Measurements from ENCODE around the gene GALNT14.

DNA sequence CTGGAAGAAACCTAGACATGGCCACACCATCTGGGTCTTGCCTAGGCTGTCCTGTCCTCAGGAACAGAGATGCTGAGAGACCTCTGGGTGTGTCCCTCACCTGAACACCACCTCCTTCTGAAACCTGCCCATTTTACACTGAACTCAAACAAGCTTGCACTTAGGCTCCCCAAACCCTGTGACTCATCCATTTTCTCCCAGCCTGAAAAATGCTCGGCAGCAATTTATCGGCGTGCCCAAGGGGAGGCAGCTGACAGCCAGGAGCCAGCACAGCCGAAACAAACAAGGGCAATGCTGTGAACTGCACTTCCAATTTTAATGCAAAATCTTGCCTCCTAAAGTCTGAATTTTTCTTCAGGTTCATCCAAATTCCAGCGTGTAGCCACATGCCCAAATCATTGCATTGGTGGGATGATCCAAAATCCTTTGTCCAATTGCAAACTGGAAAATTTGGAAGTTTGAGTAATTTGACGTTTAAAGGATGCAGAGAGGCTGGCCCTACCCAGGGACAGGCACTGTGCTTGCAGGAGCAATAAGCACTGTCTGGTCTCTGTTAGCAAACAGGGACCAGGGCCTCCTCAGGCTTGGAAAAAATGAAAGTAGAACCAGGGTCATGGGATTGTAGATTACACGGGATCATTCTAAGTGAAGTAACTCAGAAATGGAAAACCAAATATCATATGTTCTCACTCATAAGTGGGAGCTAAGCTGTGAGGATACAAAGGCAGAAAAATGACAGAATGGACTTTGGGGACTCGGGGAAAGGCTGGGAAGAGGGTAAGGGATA, 67.7 kb downstream of the GALNT14 start:
- TF ChIP-seq, protein P1, sequence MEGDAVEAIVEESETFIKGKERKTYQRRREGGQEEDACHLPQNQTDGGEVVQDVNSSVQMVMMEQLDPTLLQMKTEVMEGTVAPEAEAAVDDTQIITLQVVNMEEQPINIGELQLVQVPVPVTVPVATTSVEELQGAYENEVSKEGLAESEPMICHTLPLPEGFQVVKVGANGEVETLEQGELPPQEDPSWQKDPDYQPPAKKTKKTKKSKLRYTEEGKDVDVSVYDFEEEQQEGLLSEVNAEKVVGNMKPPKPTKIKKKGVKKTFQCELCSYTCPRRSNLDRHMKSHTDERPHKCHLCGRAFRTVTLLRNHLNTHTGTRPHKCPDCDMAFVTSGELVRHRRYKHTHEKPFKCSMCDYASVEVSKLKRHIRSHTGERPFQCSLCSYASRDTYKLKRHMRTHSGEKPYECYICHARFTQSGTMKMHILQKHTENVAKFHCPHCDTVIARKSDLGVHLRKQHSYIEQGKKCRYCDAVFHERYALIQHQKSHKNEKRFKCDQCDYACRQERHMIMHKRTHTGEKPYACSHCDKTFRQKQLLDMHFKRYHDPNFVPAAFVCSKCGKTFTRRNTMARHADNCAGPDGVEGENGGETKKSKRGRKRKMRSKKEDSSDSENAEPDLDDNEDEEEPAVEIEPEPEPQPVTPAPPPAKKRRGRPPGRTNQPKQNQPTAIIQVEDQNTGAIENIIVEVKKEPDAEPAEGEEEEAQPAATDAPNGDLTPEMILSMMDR (conservative IDR thresholded peaks at IDR 0.05; ENCODE audit: low read length), result no peak
- no peak for TF ChIP-seq EZH2phosphoT487 (IDR thresholded peaks at IDR 0.05; ENCODE audit: borderline replicate concordance)
